Ammon's horn (tissue), 1 donor: ENCODE results near the gene CNPPD1.
"Not testable (repeated sequence)": the region's sequence is repeated elsewhere in the genome, so short reads cannot be mapped to it uniquely, and the experiment has no call there.

Experiments
- DNase-seq: peaks from one replicate; pipeline ENCODE4 v3.0.0-alpha.2; 2016; ENCODE audit warnings: low spot score

CNPPD1 gene

GRCh38 chr2:219207884-219208740 lies 31.4 kb upstream of the CNPPD1 start:
- no peak for DNase-seq

GRCh38 chr2:219207134-219207883 lies 30.6 kb upstream of the CNPPD1 start:
- no peak for DNase-seq

GRCh38 chr2:219206328-219207133 lies 29.8 kb upstream of the CNPPD1 start, which contains the start of gene ZFAND2B:
Gene ZFAND2B, plus strand, starts transcription at chr2:219206782. Its CDS starts 206 bp downstream, at chr2:219206988.
- DNase-seq: peak; percentile 97

- DNase-seq: no peak
These were observed 29.2 kb upstream of the CNPPD1 start for GRCh38 chr2:219205981-219206327.

- DNase-seq: no peak
These were observed 28.4 kb upstream of the CNPPD1 start for GRCh38 chr2:219205165-219205538.

- no peak for DNase-seq
These were observed 27.9 kb upstream of the CNPPD1 start for GRCh38 chr2:219204425-219205164.

- DNase-seq: not testable (repeated sequence)
These were observed 24.6 kb upstream of the CNPPD1 start for GRCh38 chr2:219201331-219201730.

- DNase-seq: not testable (repeated sequence)
These were observed 24.0 kb upstream of the CNPPD1 start for GRCh38 chr2:219200502-219201326.

GRCh38 chr2:219199470-219200211 lies 22.9 kb upstream of the CNPPD1 start:
- no peak for DNase-seq

GRCh38 chr2:219198974-219199373 lies 22.2 kb upstream of the CNPPD1 start:
- DNase-seq: no peak

- DNase-seq: no peak
These were observed 20.7 kb upstream of the CNPPD1 start for GRCh38 chr2:219197388-219197787.

- no peak for DNase-seq
These were observed 10.2 kb upstream of the CNPPD1 start for GRCh38 chr2:219186754-219187456.

GRCh38 chr2:219184121-219184520 lies 7.4 kb upstream of the CNPPD1 start:
- no peak for DNase-seq

GRCh38 chr2:219183151-219183772 lies 6.5 kb upstream of the CNPPD1 start:
- DNase-seq: no peak

- DNase-seq: no peak
These were observed 5.8 kb upstream of the CNPPD1 start for GRCh38 chr2:219182331-219183150.

- no peak for DNase-seq
These were observed 4.8 kb upstream of the CNPPD1 start for GRCh38 chr2:219181531-219181930.

GRCh38 chr2:219180961-219181360 lies 4.2 kb upstream of the CNPPD1 start:
- no peak for DNase-seq
